Muscle of leg (tissue), 11 donors: ENCODE measurements around the gene PRKCG. TPM values are rescaled to one million over a fixed set of nuclear protein-coding genes. Genes with fewer than 3 reads are reported as not detected.
A peak's percentile ranks its signal among the peaks of the same experiment; 100 is the strongest.
"Not testable (repeated sequence)": the region's sequence is repeated elsewhere in the genome, so short reads cannot be mapped to it uniquely, and the experiment has no call there.

ENCODE experiments used
- DNase-seq: peaks from one replicate; pipeline ENCODE4 v3.0.0; 2013
- H3K27ac ChIP-seq: one replicate; pipeline ENCODE4 v1.5.1; 2013; ENCODE audit warnings: mild to moderate bottlenecking, low read length, control low read depth
- H3K27me3 ChIP-seq: one replicate; pipeline ENCODE4 v1.6.1; 2013; ENCODE audit warnings: low read length; ENCODE audit not compliant: control insufficient read depth, insufficient read depth
- H3K36me3 ChIP-seq: one replicate; pipeline ENCODE4 v1.6.1; 2013; ENCODE audit warnings: low read length; ENCODE audit not compliant: control insufficient read depth, insufficient read depth
- H3K4me1 ChIP-seq: one replicate; pipeline ENCODE4 v1.6.1; 2013; ENCODE audit warnings: low read length; ENCODE audit not compliant: control insufficient read depth, insufficient read depth
- H3K4me3 ChIP-seq: one replicate; pipeline ENCODE4 v1.5.1; 2013; ENCODE audit warnings: low read length, control low read depth
- H3K9me3 ChIP-seq: replicated peaks from 2 replicates; pipeline ENCODE4 v1.6.1; 2013; ENCODE audit warnings: low read depth, low read length; ENCODE audit not compliant: control insufficient read depth
- WGBS: methylation state at CpG from one replicate; pipeline ENCODE4 v1.1.5; 2013; ENCODE audit warnings: missing lambda C conversion rate; ENCODE audit not compliant: insufficient coverage; 5-methylcytosine and 5-hydroxymethylcytosine counted together
- polyA plus RNA-seq, 8 donors: library from polyadenylated mRNA; unstranded; fragments of 120-200 nt; gene quantifications; one replicate each; pipeline versions ENCODE4 v1.2.1 to v1.2.3, GENCODE V29; 2013; ENCODE audit warnings: inconsistent platforms in 1 of 8, low replicate concordance in 1 of 8; ENCODE audit not compliant: insufficient read length in 8 of 8, insufficient read depth in 1 of 8
- total RNA-seq: library from RNA; stranded (reverse); fragments of 120-200 nt; gene quantifications from one replicate; pipeline ENCODE4 v1.2.4, GENCODE V29; 2013

Gene PRKCG
- total and polyA plus RNA-seq, 9 donors: 0.08 to 1.1 (median 0.32) TPM; not detected in 1

GRCh38 chr19:53865523-53865917 lies 16.5 kb upstream of the PRKCG start:
- DNase-seq: peak; percentile 69
- Histone ChIP-seq H3K27me3 (no peaks in the 10 kb centered on the region), H3K27ac (peak overlapping the region; percentile 100), H3K4me3 (peak overlapping the region; percentile 61), H3K4me1 (peaks cover 27% of the 10 kb centered on the region), H3K9me3 (no peaks in the 10 kb centered on the region), H3K36me3 (peaks cover 2% of the 10 kb centered on the region)
- WGBS: 87% methylated on average over 3 of the region's 9 CpGs

- DNase-seq: peak; percentile 95
- peak overlapping the region; percentile 100 for H3K27ac ChIP-seq
- no peaks in the 10 kb centered on the region for H3K27me3 ChIP-seq
- peaks cover 31% of the 10 kb centered on the region for H3K4me1 ChIP-seq
- under 1% methylated on average over 41 of the region's 50 CpGs for WGBS
- peaks cover 7% of the 10 kb centered on the region for H3K36me3 ChIP-seq
- H3K4me3 ChIP-seq: peak overlapping the region; percentile 61
- no peaks in the 10 kb centered on the region for H3K9me3 ChIP-seq
Measured at GRCh38 chr19:53865918-53866864, 15.8 kb upstream of the PRKCG start.

GRCh38 chr19:53866865-53867224 lies 15.2 kb upstream of the PRKCG start:
- Histone ChIP-seq H3K36me3 (peaks cover 14% of the 10 kb centered on the region), H3K4me1 (peaks cover 36% of the 10 kb centered on the region), H3K4me3 (peak overlapping the region; percentile 61), H3K27me3 (no peaks in the 10 kb centered on the region), H3K9me3 (no peaks in the 10 kb centered on the region), H3K27ac (peak overlapping the region; percentile 100)
- 7% methylated on average over 12 of the region's 14 CpGs for WGBS
- peak; percentile 70 for DNase-seq

GRCh38 chr19:53867225-53868090 lies 14.5 kb upstream of the PRKCG start, which contains the start of gene MYADM:
TSS of gene MYADM (plus strand) at chr19:53867883. CDS start at chr19:53873530, 5,647 bp downstream.
- peaks cover 19% of the 10 kb centered on the region for H3K36me3 ChIP-seq
- H3K27ac ChIP-seq: peak within 1 kb of the TSS; percentile 100
- H3K4me3 ChIP-seq: peak within 1 kb of the TSS; percentile 66
- no peaks in the 10 kb centered on the region for H3K9me3 ChIP-seq
- H3K4me1 ChIP-seq: peaks cover 41% of the 10 kb centered on the region
- no peaks in the 10 kb centered on the region for H3K27me3 ChIP-seq
- 0% methylated on average over 15 of the region's 37 CpGs for whole genome bisulfite sequencing
- peak; percentile 100 for DNase-seq

GRCh38 chr19:53868091-53868891 lies 13.7 kb upstream of the PRKCG start:
- DNase-seq: peak; percentile 78
- H3K4me3 ChIP-seq: peak overlapping the region; percentile 66
- WGBS: under 1% methylated on average over 29 of the region's 37 CpGs
- peaks cover 46% of the 10 kb centered on the region for H3K4me1 ChIP-seq
- no peaks in the 10 kb centered on the region for H3K27me3 ChIP-seq
- H3K36me3 ChIP-seq: peaks cover 25% of the 10 kb centered on the region
- H3K27ac ChIP-seq: peak overlapping the region; percentile 96
- no peaks in the 10 kb centered on the region for H3K9me3 ChIP-seq

- peak overlapping the region; percentile 96 for H3K27ac ChIP-seq
- peak; percentile 95 for DNase-seq
- peak overlapping the region; percentile 66 for H3K4me3 ChIP-seq
- H3K4me1 ChIP-seq: peaks cover 53% of the 10 kb centered on the region
- H3K9me3 ChIP-seq: no peaks in the 10 kb centered on the region
- no peaks in the 10 kb centered on the region for H3K27me3 ChIP-seq
- 0% methylated on average over 58 of the region's 75 CpGs for WGBS
- peaks cover 33% of the 10 kb centered on the region for H3K36me3 ChIP-seq
Measured at GRCh38 chr19:53868892-53869804, 12.8 kb upstream of the PRKCG start.

- H3K27ac ChIP-seq: peak overlapping the region; percentile 96
- peaks cover 41% of the 10 kb centered on the region for H3K36me3 ChIP-seq
- DNase-seq, H3K9me3 ChIP-seq, H3K27me3 ChIP-seq: not testable (repeated sequence)
- peaks cover 61% of the 10 kb centered on the region for H3K4me1 ChIP-seq
- 0% methylated on average over 3 of the region's 24 CpGs for WGBS
- peak overlapping the region; percentile 66 for H3K4me3 ChIP-seq
Measured at GRCh38 chr19:53869805-53870484, 12.1 kb upstream of the PRKCG start.

GRCh38 chr19:53870485-53870844 lies 11.5 kb upstream of the PRKCG start:
- DNase-seq: peak; percentile 63
- Histone ChIP-seq H3K27me3 (no peaks in the 10 kb centered on the region), H3K4me1 (peaks cover 57% of the 10 kb centered on the region), H3K9me3 (no peaks in the 10 kb centered on the region), H3K4me3 (peak overlapping the region; percentile 29), H3K36me3 (peaks cover 46% of the 10 kb centered on the region), H3K27ac (peak overlapping the region; percentile 62)
- 14% methylated on average over 5 of the region's 5 CpGs for WGBS
